ENCODE measurements around the gene PGBD4.

The PGBD4 gene

DNA sequence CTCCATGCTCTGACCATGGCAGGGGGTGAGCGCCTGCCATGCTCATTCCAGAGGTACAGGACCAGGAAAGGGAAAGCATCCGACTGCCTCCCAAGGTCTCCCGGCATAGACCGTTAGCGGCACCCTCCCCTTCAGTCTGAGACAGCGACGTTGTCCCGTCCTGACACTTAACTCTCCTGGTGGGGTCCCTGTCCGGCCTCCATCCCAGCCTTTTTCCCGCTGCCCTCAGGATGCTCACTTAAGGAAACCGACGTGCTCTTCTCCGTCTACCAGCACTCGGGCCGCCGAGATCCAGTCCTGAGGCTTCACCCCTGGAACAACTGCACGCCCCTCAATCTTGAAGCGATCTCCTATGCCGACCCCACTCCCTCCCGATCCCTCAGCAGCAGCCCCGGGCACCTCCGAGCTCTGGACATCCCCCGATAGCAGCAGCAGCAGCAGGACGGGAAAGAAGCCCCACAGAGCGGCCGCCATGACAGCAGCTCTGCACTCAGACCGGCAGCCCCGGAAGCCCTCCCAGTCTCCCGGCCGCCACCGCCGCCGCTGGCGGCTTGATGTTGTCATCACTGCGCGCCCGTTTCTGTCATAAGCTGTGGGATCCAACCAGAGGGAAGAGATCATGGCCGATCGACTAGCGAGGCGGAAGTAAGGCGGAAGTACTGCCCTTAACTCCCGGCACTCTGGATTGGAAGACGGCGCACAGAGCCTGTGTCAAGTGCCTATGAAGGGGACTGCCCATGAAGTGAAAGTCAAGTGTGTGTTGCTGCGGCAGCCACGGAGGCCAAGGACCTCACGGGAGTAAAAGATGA is at the start of gene PGBD4, which contains the start of gene EMC7:
PGBD4 (plus strand) TSS at position 718 of the 809 bp plus-strand sequence. CDS start 449 bp downstream, outside the sequence.
EMC7 (minus strand) TSS at position 497 of the 809 bp plus-strand sequence; CDS start at position 474, 23 bp downstream.
- peak; percentile 99 for DNase-seq (ENCODE audit: low read depth)

DNA sequence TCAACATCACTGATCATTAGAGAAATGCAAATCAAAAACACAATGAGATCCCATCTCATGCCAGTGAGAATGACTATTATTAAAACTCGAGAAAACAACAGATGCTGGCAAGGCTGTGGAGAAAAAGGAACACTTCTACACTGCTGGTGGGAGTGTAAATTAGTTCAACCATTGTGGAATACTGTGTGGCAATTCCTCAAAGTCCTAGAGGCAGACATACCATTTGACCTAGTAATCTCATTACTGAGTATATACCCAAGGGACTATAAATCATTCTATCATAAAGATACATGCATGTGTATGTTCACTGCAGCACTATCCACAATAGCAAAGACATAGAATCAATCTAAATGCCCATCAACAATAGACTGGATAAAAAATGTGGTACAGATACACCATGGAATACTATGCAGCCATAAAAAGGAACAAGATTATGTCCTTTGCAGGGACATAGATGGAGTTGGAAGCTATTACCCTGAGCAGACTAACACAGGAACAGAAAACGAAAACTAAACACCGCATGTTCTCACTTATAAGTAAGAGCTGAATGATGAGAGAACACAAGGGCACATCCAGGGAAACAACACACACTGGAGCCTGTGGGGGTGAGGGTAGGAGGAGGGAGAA is 47.7 kb upstream of the PGBD4 start:
- no peak for DNase-seq (ENCODE audit: low read depth)

DNA sequence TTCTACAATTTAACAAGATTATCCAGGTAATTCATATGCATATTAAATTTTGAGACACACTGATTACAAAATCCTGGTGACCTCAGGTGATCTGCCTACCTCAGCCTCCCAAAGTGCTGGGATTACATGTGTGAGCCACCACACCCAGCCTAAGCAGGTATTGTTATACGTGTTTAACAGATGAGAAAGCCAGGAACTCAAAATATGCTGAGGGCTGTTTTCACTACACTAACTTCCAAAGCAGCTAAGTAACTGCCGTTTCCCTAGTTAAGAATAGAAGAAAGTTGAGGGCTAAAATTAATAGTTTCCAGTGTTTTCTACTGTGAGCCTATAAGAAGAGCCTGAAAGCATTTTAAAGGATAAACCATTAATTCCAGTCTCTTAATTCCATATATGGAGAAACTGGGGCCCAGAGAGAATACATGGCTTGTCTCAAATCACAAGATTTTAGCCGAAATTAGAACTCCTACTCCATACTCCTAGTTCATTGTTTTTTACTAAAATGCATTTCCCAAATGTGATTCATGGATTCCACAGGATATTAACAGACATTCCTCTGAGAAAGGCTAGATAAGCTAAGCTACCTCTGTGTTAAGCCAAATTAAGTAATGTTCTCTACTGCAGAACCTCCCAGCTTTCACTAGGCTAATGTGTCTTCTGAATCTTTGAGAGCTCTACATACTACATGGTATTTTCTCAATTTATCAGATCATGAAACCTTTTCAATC is 45.9 kb upstream of the PGBD4 start:
- DNase-seq (ENCODE audit: low read depth) = no peak

DNA sequence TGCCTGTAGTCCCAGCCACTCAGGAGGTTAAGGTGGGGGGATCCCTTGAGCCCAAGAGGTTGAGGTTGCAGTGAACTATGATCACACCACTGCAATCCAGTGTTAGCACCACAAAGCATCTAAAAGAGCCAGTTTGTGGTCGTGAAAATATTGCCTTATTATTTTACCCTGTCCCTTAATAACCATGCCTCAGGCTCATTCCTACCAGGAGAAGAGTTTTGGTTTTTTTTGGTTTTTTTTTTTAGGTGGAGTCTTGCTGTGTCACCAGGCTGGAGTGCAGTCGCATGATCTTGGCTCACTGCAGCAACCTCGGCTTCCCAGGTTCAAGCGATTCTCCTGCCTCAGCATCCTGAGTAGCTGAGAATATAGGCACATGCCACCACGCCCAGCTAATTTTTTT is 45.0 kb upstream of the PGBD4 start:
- DNase-seq (ENCODE audit: low read depth) = no peak

DNA sequence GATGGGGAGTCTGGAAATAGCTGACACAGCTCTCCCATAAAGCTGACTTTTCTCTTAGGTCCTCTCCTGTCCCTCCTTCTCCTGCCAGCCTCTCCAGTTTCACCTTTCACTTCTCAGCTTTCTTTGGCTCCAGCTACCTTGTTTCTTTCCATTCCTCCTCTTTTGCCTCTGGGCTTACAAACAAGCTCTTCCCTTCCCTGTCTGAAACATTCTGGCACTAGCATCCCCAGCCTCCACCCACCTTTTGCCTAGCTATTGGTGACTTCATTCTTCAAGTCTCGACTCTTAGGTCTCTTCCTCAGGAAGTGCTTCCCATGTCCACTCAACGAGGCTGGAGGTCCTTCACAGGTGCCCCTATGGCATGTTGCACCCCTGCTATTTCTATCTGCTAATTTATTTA is 42.4 kb upstream of the PGBD4 start:
- DNase-seq (ENCODE audit: low read depth) = no peak

DNA sequence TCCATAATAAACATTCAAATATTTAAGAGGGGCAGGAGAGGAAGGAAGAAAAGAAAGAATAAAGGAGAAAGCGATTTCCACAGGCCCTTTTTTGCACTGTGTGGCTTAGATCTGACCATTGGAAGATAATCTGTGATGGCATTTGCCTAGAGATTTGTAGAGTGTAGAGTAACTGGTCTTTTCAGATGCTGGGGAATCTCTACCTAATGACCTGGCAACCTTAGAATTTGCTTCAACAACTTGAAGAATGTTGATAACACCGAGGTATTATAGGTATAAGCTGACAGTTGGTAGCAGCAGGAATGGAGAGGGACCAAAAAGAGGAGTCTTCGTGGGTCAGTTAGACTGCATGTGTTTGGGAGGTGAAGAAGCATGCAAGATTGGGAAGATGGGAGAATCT is 41.9 kb upstream of the PGBD4 start:
- no peak for DNase-seq (ENCODE audit: low read depth)

DNA sequence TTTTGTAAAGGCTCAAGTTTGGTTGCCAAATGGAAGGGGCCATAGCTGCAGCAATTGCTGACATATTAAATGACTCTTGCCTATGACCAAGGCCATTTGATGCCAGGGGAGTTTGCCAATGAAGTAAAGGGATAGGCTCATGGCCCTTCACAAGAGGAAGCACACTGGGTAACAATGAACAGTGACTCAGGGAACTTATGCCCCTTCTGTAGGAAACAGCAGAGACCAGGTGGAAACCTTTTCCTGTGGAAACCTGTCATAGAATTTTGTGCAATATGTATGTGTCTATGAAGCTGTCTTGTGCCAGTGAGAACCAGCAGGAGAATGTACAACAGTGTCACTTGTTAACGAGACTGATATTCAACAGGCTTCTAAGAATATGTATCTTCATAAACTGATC is 37.4 kb upstream of the PGBD4 start:
- no peak for DNase-seq (ENCODE audit: low read depth)

DNA sequence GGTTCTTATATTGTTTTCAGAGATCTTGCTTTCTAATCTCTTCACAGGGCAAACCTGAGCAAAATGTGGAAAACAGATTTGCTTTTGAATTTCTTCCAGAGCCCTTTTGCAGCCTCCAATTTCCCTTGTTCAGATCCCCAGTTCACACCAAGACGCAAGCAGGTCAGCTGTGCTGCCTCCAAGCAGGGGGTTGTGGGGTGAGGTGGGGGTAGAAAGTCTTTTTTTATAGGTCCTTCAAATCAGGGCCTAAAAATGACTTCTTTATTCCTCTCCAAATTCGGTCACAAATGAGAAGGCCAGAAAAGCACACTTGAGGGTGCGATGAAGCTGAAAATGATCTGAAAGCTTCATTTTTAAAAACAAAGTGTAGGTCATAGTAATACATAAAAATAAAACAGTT is 36.6 kb upstream of the PGBD4 start:
- no peak for DNase-seq (ENCODE audit: low read depth)

DNA sequence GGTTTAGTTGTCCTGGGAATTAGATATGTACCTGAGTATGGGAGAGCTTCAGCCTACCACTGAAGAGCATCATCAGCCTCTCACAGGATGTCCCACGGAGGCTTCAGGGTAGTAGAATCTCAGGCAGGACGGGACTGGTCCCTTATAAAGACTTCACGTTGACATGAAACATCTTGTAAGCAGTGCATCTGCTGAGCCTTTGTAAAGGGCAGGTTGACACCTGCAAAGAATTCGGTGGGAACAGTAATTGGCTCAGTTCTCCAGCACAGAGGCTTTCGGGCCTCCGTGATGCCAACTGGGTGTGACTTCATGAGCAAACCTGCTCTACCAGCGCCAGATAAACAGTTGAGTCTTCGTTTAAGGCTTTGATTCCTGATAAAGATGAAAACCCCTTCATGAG is 35.9 kb upstream of the PGBD4 start:
- DNase-seq (ENCODE audit: low read depth) = no peak

DNA sequence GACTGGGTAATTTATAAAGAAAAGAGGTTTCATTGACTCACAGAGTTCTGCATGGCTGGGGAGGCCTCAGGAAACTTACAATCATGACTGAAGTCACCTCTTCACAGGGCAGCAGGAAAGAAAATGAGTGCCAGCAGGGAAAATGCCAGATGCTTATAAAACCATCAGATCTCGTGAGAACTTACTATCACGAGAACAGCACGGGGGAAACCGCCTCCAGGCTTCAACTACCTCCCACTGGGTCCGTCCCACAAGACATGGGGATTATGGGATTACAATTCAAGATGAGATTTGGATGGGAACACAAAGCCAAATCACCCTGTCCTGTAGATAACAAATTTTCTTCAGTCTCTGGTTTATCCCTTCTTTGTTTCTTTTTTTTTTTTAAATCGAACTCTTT is 31.9 kb upstream of the PGBD4 start:
- DNase-seq (ENCODE audit: low read depth) = no peak

DNA sequence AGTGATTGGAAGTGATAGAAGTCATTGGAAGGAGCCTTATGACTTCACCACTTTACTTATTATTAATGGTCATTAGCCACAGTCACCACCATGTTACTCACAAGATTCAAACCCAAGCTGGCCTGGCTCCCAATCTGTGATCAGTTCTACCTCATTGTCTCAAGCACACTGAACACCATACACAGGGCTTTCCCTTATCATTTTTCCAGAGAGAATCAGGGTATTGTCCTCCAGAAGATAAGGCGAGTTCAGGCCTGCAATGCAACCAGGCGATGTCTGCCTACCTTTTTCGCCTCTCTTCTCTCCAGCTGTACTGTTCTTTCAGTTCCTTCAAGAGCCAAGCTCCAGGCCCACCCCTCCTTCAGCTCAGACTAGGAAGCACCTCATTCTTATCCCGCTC is 25.1 kb upstream of the PGBD4 start:
- DNase-seq (ENCODE audit: low read depth) = no peak

DNA sequence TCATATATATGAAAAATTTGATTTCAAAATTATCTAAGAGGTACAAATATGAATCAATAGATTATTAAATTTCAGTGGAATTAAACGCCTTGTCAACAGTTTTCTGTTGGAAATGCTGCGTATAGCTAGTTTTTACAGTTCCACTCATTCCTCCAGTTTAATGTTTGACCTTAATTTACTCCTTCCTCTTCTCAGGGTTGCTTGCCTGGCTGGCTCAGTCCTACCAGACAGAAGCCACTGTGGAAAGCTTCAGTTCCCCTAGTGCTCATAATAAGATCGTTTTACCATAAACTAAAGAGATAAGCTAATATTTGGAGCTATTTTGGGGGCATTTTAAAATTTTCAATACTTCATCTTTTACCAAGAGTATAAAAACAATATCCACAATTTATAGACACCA is 23.0 kb upstream of the PGBD4 start:
- DNase-seq (ENCODE audit: low read depth) = no peak

DNA sequence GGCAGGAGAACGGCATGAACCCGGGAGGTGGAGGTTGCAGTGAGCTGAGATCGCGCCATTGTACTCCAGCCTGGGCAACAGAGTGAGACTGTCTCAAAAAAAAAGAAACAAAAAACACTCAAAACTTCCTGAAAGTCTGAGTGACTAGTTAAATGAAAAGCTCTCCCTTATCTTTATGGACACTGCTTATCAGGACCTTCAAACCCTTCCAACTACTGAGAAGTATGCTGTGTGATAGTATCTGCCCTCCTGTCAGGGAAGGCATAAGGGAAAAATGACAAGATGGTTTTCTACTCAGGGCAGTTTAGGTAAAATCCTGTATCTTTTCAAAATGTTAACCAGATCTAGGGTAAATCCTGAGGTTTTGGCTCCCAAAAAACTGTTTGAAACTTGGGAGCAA is 22.0 kb upstream of the PGBD4 start:
- DNase-seq (ENCODE audit: low read depth) = no peak

DNA sequence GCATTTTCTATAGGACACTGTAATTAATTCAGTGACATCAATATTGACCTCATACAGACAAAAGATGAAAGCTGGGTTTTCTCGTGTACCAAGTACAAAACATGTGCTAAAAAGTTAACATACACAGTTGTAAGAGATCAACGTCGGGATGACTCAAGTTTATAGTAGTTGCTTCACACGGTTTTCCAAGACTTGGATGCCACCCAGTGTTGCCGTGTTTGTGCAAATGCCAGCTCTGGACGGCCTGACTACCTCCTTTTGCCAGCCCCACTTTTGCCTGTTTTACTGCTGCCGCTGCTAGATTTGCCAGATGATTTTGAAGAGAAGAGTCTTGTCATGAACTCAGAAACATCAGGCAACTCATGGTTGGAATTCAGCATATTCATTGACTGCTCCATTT is 17.8 kb upstream of the PGBD4 start:
- no peak for DNase-seq (ENCODE audit: low read depth)

DNA sequence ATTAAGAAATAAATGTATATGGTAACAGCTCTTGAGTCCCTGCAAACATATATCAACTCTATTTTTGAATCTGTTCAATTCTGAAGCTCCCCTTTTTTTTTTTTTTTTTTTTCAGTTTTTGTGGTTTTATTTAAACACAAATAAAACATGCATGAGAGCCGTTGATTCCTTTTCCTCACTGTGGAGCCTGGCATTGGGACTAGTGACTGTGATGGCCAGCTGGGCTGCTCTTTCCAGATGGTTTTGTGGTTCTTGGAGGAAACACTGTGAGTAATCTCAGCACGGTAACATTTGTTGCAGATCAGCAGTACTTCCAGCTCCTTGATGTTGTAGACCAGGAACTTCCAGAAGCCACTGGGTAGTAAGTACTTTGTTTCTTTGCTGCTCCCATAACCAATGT is 16.1 kb upstream of the PGBD4 start:
- DNase-seq (ENCODE audit: low read depth) = no peak

DNA sequence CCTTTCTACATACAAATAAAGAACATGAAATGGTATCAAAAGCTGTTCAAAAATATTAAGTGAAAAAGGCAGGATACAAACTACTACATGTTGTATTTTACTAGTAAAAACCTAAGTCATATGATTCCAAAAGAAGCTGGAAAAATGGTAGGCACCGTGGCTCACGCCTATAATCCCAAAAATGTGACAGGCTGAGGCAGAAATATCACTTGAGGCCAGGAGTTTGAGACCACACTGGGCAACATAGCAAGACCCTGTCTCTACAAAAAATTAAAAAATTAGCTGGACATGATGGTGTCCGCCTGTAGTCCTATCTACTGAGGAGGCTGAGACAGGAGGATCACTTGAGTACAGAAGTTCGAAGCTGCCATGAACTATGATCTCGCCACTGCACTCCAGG is 2.0 kb upstream of the PGBD4 start:
- DNase-seq (ENCODE audit: low read depth) = no peak

DNA sequence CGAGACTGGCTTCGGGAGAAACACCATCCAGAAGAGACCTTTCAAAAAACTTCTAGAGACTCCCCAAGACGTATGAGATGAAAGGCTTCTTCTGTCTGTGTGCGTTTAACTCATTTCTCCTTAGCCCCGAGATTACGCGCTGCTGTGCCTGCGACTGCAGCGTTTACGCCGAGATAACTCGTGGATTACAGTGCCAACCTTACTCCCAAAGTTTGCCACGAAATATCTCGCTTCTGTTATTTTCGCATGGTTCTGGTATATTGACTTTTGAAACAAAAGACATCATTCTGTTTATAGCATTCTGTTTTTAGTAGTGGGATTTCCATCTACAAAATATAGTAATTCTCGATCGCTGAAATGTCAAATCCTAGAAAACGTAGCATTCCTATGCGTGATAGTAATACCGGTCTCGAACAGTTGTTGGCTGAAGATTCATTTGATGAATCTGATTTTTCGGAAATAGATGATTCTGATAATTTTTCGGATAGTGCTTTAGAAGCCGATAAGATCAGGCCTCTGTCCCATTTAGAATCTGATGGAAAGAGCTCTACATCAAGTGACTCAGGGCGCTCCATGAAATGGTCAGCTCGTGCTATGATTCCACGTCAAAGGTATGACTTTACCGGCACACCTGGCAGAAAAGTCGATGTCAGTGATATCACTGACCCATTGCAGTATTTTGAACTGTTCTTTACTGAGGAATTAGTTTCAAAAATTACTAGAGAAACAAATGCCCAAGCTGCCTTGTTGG is 467 bp downstream of the PGBD4 start:
- DNase-seq (ENCODE audit: low read depth) = no peak

DNA sequence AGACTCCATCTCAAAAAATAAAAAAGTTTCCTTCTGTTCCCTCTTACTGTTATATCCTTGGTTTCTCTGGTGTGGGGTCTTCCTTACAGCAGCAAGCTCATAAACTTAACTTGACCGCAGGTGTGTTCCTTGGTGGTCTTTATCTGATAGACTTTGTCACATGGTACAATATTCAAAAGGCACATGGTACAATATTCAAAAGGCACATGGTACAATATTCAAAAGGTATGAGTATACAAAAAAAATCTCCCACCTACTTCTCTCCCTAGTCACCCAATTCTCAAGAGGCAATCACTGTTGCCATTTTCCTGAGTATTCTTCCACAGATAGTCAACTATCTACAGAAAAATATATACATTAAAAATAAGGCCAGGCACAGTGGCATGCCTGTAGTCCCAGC is 4.5 kb downstream of the PGBD4 start:
- no peak for DNase-seq (ENCODE audit: low read depth)

DNA sequence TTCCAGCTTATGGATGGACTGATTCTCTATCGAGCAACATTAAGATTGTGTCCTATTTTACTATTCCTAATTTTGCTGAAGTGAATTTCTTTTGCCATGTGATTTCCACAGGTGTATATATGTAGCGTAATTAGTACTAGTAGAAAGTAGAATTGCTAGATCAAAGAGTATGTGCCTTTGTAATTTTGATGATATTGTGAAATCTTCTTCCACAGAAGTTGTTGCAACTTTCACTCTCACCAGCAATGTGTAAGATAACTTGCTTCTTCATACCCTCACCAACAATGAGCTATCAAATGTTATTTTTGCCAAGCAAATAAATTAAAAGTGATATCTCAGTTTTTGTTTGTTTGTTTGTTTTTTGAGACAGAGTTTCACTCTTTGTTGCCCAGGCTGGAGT is 5.4 kb downstream of the PGBD4 start:
- no peak for DNase-seq (ENCODE audit: low read depth)

DNA sequence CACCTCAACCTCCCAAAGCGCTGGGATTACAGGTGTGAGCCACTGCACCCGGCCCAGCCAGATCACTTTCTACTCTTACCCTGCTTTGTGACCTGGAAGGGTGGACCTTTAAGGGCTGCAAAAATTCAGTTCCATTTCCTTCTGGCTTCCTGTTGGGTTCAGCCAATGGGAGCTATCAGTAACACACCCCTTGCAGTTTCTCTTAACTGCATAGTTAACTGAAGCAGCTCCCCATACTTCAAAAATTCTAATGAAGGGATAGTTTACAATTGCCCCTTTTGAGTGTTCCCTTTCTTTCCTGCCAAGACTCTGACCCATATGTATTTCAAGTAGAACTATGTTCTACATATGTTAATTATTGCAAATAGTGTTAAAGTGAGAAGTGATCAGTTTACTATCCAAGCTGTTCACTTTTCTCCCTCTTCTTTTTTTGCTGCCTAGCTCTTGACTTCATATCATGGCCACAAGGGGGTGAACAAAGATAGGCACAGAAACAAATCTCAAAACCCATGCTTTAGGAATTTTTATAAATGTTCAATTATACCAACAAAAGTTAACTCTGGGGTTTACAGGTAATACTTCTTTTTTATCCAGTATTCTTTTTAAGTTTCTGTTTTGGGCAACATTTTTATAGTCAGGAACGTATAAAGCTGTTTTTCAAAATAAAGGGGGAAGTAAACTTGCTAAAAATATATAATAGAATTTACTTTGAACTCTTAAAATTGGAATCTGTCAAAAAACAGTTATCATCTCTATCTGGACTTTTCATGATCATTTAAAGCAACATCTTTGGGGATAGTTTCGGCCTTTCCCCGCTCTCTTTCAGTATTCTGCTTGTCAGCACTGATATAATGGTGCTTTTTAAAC is 8.1 kb downstream of the PGBD4 start:
- no peak for DNase-seq (ENCODE audit: low read depth)

DNA sequence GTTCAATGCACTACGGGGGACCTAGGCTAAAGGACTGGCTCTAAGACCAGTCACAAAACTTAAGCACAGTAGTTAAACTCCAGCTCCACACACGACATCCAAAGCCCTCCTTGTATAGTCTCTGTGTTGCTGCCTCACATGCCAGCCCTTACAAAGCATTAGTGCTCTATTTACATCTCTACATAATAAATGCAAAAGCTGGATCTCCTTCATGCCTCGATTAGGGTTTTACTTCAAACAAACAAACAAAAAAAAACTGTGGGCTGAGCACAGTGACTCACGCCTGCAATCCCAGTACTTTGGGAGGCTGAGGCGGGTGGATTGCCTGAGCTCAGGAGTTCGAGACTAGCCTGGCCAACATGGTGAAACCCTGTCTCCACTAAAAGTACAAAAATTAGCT is 9.6 kb downstream of the PGBD4 start:
- DNase-seq (ENCODE audit: low read depth) = no peak

All from activated T-cell treated with anti-CD3 and anti-CD28 coated beads for 48 hours (primary cell).